Measurements from ENCODE around the gene ARPC1B. TPM values are rescaled to one million over a fixed set of nuclear protein-coding genes. Genes with fewer than 3 reads are reported as not detected.
"Not testable (repeated sequence)": the region's sequence is repeated elsewhere in the genome, so short reads cannot be mapped to it uniquely, and the experiment has no call there.

The ARPC1B gene
- 33.6 TPM for total RNA-seq
- long read RNA-seq, transcript ARPC1B-201 (10 exons, 1,564 nt), result major isoform, 47 of 58 reads
- long read RNA-seq, partial matches to known transcripts, result 7 of 58 reads
- long read RNA-seq, other reads (novel, unspliced or antisense), result 3 of 58 reads

- Histone ChIP-seq H3K4me1 (peaks cover 65% of the 10 kb centered on the region), H3K27ac (replicated peaks) (peak within 1 kb of the TSS; percentile 97), H3K27me3 (ENCODE audit: low read depth) (no peaks in the 10 kb centered on the region), H3K4me3 (peak within 1 kb of the TSS; percentile 93), H3K36me3 (peaks cover 18% of the 10 kb centered on the region), H3K9me3 (replicated peaks) (no peaks in the 10 kb centered on the region)
- no peak for TF ChIP-seq CTCF (IDR thresholded peaks at IDR 0.05; ENCODE audit: borderline replicate concordance)
- peak; percentile 88 for DNase-seq
- intact Hi-C loops (cut with micrococcal nuclease), result no loop called here
Measured at GRCh38 chr7:99374111-99375064, at the start of gene ARPC1B. ARPC1B (plus strand) TSS chr7:99374730; CDS start chr7:99385715, 10,985 bp downstream.

GRCh38 chr7:99325001-99325493, 49.5 kb upstream of the ARPC1B start:
- H3K4me3 ChIP-seq, result peak overlapping the region; percentile 100
- H3K36me3 ChIP-seq, result no peaks in the 10 kb centered on the region
- no peaks in the 10 kb centered on the region for H3K27me3 ChIP-seq (ENCODE audit: low read depth)
- no peak for TF ChIP-seq CTCF (IDR thresholded peaks at IDR 0.05; ENCODE audit: borderline replicate concordance)
- H3K9me3 ChIP-seq (replicated peaks), result no peaks in the 10 kb centered on the region
- DNase-seq, result no peak
- peak overlapping the region; percentile 97 for H3K27ac ChIP-seq (replicated peaks)
- H3K4me1 ChIP-seq, result peaks cover 75% of the 10 kb centered on the region
- intact Hi-C loops (cut with micrococcal nuclease), result no loop called here

GRCh38 chr7:99325592-99326407, 48.7 kb upstream of the ARPC1B start, which contains the start of gene ARPC1A:
ARPC1A (plus strand) TSS chr7:99325898; CDS start chr7:99333354, 7,456 bp downstream.
- peak; percentile 90 for DNase-seq
- Histone ChIP-seq H3K9me3 (replicated peaks) (no peaks in the 10 kb centered on the region), H3K27ac (replicated peaks) (peak within 1 kb of the TSS; percentile 97), H3K27me3 (ENCODE audit: low read depth) (no peaks in the 10 kb centered on the region), H3K4me1 (peaks cover 77% of the 10 kb centered on the region), H3K36me3 (no peaks in the 10 kb centered on the region), H3K4me3 (peak within 1 kb of the TSS; percentile 100)
- peak; percentile 35 for TF ChIP-seq CTCF (IDR thresholded peaks at IDR 0.05; ENCODE audit: borderline replicate concordance)
- intact Hi-C loops (cut with micrococcal nuclease), result no loop called here

GRCh38 chr7:99326408-99326782, 48.1 kb upstream of the ARPC1B start:
- Histone ChIP-seq H3K4me1 (peaks cover 77% of the 10 kb centered on the region), H3K27me3 (ENCODE audit: low read depth) (no peaks in the 10 kb centered on the region), H3K4me3 (peak overlapping the region; percentile 100), H3K36me3 (no peaks in the 10 kb centered on the region), H3K9me3 (replicated peaks) (no peaks in the 10 kb centered on the region), H3K27ac (replicated peaks) (peak overlapping the region; percentile 97)
- no peak for DNase-seq
- no peak for TF ChIP-seq CTCF (IDR thresholded peaks at IDR 0.05; ENCODE audit: borderline replicate concordance)
- intact Hi-C loops (cut with micrococcal nuclease), result no loop called here

- H3K4me3 ChIP-seq, result peak overlapping the region; percentile 100
- DNase-seq; H3K27me3 ChIP-seq (ENCODE audit: low read depth); H3K9me3 ChIP-seq (replicated peaks); intact Hi-C loops (cut with micrococcal nuclease): not testable (repeated sequence)
- peaks cover 85% of the 10 kb centered on the region for H3K4me1 ChIP-seq
- H3K27ac ChIP-seq (replicated peaks), result peak overlapping the region; percentile 97
- peaks cover 27% of the 10 kb centered on the region for H3K36me3 ChIP-seq
Measured at GRCh38 chr7:99330314-99330961, 44.1 kb upstream of the ARPC1B start.

Measured in left ventricle myocardium inferior (tissue), 1 donor.